HG03565 (cell line): ENCODE measurements around the gene IL27RA.

ENCODE experiments used
- ATAC-seq: cut with Tn5 transposase; IDR thresholded peaks from one replicate; pipeline ENCODE4 v1.9.1; 2021; ENCODE audit warnings: mild to moderate bottlenecking, moderate library complexity; ENCODE audit not compliant: unreplicated experiment

IL27RA gene

DNA sequence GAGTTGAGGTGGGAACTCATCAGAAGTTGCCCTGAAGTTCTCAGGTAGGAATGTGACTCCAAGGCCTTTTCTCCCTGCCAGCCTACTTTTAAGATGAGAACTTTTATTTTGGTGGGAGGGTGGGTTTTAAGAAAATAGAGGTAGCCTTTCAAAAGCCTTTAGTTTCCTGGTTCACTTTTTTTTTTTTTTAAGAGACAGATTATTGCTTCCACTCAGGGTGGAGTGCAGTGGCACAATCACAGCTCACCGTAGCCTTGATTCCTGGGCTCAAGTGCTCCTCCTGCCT, 51.1 kb downstream of the IL27RA start:
- no peak for ATAC-seq

DNA sequence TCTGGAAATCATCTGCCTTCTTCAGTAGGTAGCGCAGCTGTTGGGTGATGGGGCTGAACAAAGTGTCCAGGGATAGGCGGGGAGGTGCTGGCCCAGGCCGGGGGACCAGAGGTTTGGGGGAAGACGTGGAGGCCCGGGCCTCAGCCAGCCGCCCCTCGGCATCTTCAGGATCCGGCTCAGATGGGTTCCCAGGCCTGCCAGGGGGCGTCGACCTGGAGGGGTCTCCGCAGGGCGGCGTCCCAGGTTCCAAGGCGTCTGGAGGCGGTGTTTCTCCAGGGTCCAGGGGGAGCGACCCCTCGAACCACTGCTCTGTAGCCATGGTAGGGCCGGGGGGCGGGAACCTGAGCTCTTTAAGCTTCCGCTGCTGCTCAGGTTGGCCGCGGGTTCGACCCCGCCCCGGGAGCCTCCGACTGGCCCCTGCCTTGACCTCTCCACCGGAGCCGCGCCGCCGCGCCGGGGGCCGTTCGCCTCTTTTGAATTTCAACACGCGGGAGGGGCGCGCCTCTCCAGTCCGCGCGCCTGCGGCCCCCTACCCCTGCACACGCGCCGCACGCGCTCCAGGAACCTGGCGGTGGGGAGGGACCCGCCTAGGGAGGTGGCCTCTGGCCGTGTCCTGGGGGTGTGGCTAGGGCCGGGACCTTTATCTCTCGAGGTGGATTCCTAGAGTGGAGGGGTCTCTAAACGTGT, 53.9 kb downstream of the IL27RA start, which contains the start of gene C19orf67:
TSS of gene C19orf67 (minus strand) at position 475 of the 687 bp plus-strand sequence. CDS start at position 319, 156 bp downstream.
- ATAC-seq: no peak

- ATAC-seq: no peak
Observed at GRCh38 chr19:14086098-14086497, 54.5 kb downstream of the IL27RA start.

DNA sequence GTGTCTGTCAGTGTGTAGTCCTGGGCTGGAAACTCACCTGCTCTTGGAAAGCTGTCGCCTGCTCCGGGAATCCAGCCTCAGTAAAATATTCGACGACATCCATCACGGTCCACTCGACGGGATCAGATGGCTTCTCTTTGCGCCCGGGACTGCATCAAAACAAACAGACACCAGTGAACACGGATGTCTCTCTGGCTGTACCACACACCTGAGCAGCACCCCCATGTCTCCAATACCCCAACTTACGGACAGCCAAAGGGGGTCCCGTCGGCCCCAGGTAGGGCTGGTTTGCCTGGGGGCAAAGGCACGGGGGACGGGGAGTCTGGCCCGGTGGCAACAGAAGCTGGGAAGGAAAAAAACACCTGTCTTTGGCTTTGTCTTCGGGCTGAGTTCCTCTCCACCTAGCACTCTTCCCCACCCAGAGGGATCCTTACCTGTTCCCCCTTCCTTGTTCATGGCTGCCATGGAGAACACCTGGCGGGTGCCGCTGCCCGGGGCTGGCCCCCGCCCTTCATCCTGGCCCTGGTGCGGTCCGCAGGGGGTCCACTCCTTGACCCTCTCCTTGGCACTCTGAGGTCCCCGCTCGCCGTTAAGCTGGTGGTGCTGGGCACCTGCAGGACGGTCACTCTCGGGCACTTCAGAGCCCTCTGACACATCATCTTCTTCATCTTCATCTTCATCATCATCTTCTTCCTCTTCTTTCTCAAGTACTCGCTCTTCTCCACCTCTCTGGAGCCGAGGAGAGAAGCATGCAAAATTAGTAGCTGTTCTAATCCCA, 57.3 kb downstream of the IL27RA start:
- no peak for ATAC-seq

- ATAC-seq: no peak
Observed at GRCh38 chr19:14089412-14089661, 57.8 kb downstream of the IL27RA start.

- no peak for ATAC-seq
Observed at GRCh38 chr19:14089662-14090508, 58.3 kb downstream of the IL27RA start.

DNA sequence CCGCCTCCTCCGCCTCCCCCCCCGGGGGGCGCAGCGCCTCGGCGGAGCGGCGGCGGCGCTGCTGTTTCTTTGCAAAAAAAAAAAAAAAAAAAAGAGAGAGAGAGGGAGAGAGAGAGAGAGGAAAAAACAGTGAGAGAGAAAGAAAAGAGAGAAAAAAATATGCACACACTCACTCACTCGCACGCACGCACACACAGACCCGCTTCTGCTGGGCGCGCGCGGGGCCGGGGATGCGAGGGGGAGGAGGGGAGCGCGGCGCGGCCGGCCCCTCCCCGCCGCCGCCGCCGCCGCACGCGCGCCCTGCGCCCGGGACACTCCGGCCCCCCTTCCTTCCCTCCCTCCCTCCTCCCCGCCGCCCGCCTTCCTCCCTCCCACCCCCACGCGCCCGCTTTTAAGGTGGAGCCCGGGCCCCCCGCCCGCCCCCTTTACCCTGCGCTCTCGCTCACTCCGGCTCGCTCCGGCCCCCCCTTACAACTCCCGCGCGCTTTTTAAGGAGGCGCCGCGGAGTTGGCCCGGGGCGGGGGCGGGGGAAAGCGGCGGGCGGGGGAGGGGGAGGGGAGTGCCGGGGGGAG, 59.0 kb downstream of the IL27RA start, which contains the start of gene SAMD1:
TSS of gene SAMD1 (minus strand) at position 243 of the 572 bp plus-strand sequence.
- ATAC-seq: peak; percentile 16

DNA sequence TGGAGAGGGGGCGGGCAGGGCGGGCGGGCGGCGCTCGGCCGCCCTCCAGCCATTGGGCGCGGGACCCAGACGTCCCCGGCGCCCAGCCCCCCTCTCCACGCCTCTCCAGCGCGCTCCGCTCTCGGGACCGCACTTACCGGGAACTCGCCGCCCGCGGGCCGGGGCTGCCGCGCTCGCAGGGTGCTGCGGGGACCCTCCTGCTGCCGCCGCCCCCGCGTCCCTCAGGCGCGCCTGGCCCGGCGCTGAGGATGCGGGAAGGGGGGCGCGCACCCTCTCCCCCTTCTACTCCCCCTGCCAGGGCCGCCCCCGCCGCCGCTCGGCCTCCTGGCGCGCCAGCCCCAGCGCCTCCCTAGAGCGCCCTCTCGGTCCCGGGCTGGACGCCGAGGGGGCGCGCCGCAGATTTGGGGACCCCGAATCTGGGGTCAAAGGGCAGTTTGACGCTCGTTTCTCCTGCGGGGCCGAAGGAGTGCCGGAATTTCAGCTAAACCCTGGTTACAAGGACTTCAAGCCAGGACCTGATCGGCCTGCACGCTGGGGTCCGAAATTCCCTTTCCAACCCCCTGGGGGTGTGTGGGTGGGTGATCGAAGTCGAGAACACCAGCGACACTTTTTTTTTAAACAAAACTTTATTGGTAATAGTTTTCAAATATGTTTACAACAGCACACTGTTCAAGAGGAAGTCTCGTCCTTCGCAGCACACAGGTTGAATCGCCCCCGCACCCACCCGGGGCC, 59.7 kb downstream of the IL27RA start:
- peak; percentile 46 for ATAC-seq

GRCh38 chr19:14091813-14092462, 60.4 kb downstream of the IL27RA start:
- peak; percentile 8 for ATAC-seq

DNA sequence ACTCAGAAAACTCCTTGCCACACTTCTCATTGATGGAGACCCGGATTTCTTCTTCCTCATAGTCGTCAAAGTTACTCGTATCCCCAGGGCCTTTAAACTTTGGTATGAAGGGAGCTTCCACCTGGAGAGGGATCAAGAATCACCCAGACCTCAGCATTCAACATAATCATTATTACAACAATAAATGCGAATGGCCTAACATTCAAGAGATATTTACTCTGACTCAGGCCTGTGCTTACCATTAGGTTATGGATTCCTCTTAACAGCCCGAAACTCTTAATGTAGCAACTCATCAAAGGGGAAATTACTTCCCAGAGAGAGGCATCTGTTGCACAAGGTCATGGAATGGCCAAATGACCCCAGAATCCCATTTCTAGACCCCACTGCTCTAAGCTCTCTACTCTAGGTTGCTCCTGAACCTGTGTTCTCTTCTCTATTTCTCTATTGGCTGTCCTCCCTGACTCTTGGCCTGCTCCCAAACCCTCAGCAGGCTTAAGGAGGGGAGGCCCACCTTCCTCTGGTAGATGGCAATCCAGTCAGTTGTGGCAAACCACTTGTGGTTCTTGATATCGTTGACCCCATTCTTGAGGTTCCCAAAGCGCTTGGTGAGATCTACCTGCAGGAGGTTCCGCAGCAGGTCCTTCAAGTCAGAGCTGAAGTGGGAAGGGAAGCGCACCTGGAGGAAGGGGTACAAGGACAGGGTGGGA, 61.7 kb downstream of the IL27RA start:
- ATAC-seq: no peak

- no peak for ATAC-seq
Observed at GRCh38 chr19:14094854-14095253, 63.3 kb downstream of the IL27RA start.

GRCh38 chr19:14096272-14096992, 64.9 kb downstream of the IL27RA start:
- ATAC-seq: no peak

DNA sequence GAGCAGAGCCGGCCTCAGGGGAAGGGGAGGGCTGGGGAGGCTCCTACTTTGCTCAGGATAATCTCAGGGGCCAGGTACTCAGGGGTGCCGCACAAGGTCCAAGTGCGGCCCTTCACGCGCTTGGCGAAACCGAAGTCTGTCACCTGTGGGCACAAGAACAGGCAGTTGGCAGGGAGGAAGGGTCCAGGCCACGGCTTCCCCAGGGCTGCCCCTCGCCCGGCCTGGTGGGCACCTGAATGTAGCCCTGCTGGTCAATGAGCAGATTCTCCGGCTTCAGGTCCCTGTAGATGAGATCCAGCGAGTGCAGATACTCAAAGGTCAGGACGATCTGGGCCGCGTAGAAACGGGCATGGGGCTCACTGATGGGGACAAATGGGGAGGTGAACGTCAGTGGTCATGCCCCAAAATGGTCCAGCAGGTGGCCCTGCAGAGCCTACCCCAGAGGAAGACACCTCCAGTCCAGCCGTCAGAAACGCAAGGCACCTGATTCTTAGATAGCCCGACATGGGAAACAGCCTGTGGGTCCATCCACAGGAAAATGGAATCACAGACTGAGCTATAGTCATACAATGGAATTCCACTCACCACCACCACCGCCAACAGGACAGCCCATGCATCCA, 66.1 kb downstream of the IL27RA start:
- no peak for ATAC-seq

DNA sequence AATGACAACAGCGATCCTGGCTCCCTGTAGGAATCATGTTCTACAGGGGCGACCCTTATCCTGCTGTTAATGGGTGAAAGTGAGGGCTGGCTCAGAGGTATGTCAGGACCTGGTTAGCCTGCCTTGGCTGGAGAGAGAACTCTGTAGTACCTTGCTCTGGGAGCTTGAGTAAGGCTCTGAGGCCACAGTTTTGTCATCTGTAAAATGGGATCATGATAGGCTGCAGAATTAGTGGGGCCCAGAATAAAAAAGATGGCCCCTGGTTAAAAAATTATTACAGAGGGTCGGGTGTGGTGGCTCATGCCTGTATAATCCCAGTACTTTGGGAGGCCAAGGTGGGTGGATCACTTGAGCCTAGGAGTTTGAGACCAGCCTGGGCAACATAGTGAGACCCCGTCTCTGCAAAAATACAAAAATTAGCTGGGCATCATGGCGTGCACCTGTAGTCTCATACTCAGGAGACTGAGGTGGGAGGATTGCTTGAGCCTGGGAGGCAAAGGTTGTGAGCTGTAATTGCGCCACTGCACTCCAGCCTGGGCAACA, 69.5 kb downstream of the IL27RA start:
- no peak for ATAC-seq

GRCh38 chr19:14102102-14102696, 70.6 kb downstream of the IL27RA start:
- ATAC-seq: no peak

DNA sequence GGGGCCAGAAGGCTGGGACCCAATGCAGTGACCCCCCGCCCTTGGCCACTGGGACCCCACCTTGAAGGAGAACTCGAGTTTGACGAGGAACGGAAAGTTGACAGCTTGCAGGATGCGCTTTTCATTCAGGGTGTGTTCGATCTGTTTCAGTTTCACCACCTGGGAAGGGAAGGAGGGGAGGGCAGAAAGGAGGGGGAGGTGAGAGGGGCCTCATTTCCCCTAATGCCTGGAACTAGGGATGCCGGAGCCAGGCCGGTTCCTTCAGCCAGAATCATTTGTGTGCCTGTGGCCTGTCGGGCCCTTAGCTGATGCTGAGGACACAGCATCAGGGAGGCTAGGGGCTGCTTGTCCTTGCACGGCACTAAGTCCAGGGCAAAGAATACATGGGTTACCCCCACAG, 71.2 kb downstream of the IL27RA start:
- no peak for ATAC-seq
